ENCODE results near the gene MLNR.

- TF ChIP-seq POLR2A (IDR thresholded peaks at IDR 0.05), result no peak
- TF ChIP-seq CTCF (IDR thresholded peaks at IDR 0.05), result no peak
These were observed 6.5 kb downstream of the MLNR start for GRCh38 chr13:49226613-49227012.

Data from lower leg skin (tissue), 3 donors.